IMR-90 (cell line): ENCODE measurements around the gene RPN2.

ENCODE experiments used
- BHLHE40 ChIP-seq: fragments of 150-350 bp; IDR thresholded peaks from 2 replicates; pipeline ENCODE4 v1.6.1; 2016; ENCODE audit warnings: mild to moderate bottlenecking, low read depth, low read length
- CEBPB ChIP-seq: IDR thresholded peaks from 2 replicates; pipeline ENCODE4 v1.6.1; 2012; ENCODE audit warnings: low read depth, low read length, improper control_type of control experiment
- FOS ChIP-seq: fragments of 150-350 bp; IDR thresholded peaks from 2 replicates; pipeline ENCODE4 v1.6.1; 2016; ENCODE audit warnings: low read depth, low read length
- MAZ ChIP-seq: IDR thresholded peaks from 2 replicates; pipeline ENCODE4 v1.6.1; 2012; ENCODE audit warnings: low read depth, mild to moderate bottlenecking, low read length, improper control_type of control experiment, moderate library complexity, borderline replicate concordance
- MXI1 ChIP-seq: IDR thresholded peaks from 2 replicates; pipeline ENCODE4 v1.6.1; 2012; ENCODE audit warnings: low read depth, mild to moderate bottlenecking, low read length, moderate library complexity, borderline replicate concordance
- POLR2A ChIP-seq: IDR thresholded peaks from 2 replicates; pipeline ENCODE4 v1.6.1; 2012; ENCODE audit warnings: mild to moderate bottlenecking, low read depth, low read length
- RAD21 ChIP-seq: IDR thresholded peaks from 2 replicates; pipeline ENCODE4 v1.6.1; 2012; ENCODE audit warnings: low read length, improper control_type of control experiment
- SMC3 ChIP-seq: fragments of 150-350 bp; IDR thresholded peaks from 2 replicates; pipeline ENCODE4 v1.6.1; 2016; ENCODE audit warnings: low read depth, mild to moderate bottlenecking, antibody characterized with exemption, low read length, moderate library complexity
- TF ChIP-seq, protein P1 (sequence below): conservative IDR thresholded peaks from 2 replicates; pipeline ENCODE4 v1.5.1; 2012; ENCODE audit warnings: mild to moderate bottlenecking, low read depth, low read length, improper control_type of control experiment

DNA sequence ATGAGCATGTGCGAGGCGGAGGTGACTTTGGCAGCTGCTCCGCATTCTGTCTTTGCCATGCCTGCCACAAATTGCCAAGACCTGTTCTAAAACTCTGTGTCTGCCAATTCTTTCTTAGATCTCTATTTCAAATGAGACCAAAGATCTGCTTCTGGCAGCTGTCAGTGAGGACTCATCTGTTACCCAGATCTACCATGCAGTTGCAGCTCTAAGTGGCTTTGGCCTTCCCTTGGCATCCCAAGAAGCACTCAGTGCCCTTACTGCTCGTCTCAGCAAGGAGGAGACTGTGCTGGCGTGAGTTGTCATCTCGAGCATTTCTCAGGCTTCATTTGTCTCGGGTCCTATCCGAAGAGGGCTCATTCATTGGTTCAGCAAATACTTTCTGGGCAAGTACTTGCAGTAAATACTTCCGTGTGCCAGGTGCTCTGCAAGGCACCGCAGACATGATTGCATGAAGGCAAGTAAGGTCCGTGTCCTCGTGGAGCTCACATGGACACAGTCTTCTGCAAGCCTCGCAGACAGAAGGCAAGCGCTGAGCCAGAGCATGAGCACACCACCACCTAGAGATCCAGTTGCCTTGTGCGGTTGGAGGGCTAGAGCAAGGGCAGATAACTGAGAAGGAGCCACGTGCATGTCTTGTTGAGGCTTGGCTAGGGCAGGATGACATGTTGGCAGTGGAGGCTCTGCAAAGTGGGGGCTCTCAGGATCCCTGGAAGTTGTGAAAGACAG lies 20.0 kb downstream of the RPN2 start:
- TF ChIP-seq, protein P1, sequence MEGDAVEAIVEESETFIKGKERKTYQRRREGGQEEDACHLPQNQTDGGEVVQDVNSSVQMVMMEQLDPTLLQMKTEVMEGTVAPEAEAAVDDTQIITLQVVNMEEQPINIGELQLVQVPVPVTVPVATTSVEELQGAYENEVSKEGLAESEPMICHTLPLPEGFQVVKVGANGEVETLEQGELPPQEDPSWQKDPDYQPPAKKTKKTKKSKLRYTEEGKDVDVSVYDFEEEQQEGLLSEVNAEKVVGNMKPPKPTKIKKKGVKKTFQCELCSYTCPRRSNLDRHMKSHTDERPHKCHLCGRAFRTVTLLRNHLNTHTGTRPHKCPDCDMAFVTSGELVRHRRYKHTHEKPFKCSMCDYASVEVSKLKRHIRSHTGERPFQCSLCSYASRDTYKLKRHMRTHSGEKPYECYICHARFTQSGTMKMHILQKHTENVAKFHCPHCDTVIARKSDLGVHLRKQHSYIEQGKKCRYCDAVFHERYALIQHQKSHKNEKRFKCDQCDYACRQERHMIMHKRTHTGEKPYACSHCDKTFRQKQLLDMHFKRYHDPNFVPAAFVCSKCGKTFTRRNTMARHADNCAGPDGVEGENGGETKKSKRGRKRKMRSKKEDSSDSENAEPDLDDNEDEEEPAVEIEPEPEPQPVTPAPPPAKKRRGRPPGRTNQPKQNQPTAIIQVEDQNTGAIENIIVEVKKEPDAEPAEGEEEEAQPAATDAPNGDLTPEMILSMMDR: no peak
- TF ChIP-seq FOS (no peak), POLR2A (no peak), BHLHE40 (no peak), RAD21 (no peak), MXI1 (no peak), MAZ (no peak), CEBPB (no peak), SMC3 (no peak)
